Measurements from ENCODE around the gene ZPLD1.

The ZPLD1 gene

DNA sequence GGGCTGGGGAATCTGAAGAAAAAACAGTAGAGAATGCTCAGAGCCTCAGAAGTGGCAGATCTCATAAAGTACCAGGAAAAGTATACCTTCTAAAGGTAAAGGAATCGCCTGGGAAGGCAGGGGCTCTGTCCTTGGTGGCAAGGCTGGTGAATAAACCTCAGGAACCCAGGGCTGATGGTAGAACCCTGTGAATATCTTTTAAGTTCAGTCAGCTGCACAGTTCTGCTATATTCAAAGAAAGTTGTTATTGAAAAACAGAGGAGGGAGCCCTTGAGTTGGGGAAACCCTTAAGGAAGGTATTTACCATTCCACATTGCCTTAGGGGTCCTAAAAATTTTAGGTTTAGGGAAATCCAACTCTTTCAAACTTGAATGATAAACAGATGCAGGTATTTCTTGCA lies 31.2 kb downstream of the ZPLD1 start:
- no peak for DNase-seq (ENCODE audit: low spot score)

DNA sequence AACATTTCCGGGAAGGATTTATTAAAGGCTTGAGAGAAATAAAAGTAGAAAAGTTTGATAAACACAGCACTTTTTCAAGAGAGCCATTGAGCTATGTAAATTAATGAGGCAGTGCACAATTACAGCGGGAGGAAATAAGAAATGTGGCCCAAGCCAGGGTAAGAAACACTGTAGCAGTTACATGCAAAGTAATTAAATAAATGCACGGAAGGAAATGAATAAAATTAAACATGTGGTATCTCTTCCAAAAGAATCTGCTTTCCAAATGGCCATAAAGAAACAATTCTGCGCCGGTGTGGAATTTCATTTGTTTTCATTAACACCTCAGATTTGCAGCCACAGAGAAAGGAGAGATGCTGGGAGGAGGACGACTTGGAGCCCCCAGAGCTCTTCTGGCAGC lies 35.3 kb downstream of the ZPLD1 start:
- no peak for DNase-seq (ENCODE audit: low spot score)

DNA sequence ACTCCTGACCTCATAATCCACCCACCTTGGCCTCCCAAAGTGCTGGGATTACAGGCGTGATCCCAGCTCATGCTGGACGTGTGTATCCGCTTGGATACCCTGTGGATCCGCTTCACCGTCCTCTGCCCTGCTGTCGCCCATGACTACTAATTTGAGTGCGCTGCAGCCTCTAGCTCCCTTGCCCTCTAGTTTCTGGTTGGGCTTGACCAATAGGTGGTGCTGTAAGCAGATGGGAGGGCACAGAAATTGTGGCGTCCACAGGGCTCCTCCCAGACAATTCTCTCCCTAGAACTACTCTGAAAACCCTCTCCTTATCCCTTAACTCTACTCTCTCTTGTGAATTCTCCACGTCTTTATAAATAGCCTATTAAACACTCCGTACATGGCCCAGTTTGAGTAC lies 36.2 kb downstream of the ZPLD1 start:
- no peak for DNase-seq (ENCODE audit: low spot score)

GRCh38 chr3:102471491-102471890 lies 36.7 kb downstream of the ZPLD1 start:
- no peak for DNase-seq (ENCODE audit: low spot score)

DNA sequence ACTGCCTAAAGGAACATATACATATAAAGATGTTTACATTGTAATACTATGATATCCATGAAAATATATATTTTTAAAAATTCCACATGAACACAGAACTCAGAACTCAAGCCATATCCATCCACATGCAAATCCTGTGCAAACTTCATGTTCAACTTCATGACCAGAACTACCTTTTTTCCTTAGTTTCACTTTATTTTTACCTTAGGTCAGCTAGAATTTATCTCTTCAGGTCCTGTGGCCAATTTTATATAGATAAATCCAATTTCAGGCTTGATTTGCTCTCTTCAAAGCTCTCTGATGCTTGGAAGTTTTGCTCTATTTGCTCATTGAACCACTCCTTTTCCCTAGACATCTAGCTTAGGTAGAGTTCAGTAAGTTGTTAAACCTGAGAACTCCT lies 38.8 kb downstream of the ZPLD1 start:
- DNase-seq (ENCODE audit: low spot score): no peak

- no peak for DNase-seq (ENCODE audit: low spot score)
These were observed 39.4 kb downstream of the ZPLD1 start for GRCh38 chr3:102474207-102474606.

GRCh38 chr3:102476198-102476597 lies 41.4 kb downstream of the ZPLD1 start:
- DNase-seq (ENCODE audit: low spot score): no peak

- DNase-seq (ENCODE audit: low spot score): no peak
These were observed 43.3 kb downstream of the ZPLD1 start for GRCh38 chr3:102478160-102478559.

DNA sequence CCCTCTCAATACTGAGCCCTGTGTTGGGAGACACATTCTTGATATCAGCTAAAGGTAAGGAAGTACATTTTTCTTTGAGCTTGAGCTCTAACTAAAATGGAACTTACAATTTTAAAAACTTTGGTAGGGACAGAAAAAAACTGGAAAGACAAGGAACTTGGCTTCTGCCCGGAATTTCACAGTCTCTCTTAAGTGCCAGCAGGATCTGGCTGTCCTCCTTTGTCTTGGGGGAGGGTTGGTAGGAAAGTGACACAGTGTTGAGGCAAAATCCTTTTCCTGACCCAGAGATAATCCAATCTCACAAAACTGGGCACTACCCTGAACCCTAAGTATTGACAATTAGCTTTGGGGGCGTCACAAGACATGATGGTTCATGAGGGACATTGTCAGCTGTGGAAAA lies 45.3 kb downstream of the ZPLD1 start:
- no peak for DNase-seq (ENCODE audit: low spot score)

DNA sequence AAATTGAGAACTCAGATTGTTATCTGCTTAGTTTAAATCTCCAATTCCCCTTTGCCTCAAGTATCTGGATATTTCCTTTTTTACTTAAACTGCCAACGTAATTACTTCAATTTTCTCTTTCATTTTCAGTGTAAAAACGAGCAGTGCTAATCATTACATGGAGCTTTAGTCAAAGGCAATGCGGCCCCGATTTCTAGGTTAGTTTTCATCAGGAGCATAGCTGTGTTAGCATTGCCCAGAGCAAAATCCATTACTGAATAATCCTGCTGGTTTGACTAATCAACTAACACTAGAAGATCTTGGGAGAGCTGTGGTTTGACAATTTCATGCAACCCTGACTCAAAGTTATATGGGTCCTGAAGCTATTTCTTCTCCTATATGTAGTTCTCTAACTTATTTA lies 46.2 kb downstream of the ZPLD1 start:
- DNase-seq (ENCODE audit: low spot score): no peak

GRCh38 chr3:102483556-102483955 lies 48.7 kb downstream of the ZPLD1 start:
- DNase-seq (ENCODE audit: low spot score): no peak

- no peak for DNase-seq (ENCODE audit: low spot score)
These were observed 49.5 kb downstream of the ZPLD1 start for GRCh38 chr3:102484363-102484762.

DNA sequence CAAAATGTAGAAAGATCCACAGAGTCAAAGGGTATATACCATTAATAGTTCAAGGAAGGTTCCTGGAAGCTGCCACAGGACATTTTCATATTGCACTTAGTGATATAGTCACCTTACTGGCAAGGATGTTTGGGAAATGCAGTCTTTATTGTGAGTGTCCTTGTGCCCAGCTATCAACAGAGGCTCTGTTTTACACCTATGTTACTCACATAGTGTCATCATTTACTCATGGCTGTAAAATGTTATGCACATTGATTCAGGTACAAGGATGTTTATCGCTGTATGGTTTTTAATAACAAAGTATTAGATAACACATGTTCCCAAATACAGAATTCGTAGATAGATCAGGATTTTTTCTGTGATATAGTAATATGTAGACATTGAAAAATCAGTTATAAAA lies 50.9 kb downstream of the ZPLD1 start:
- no peak for DNase-seq (ENCODE audit: low spot score)

DNA sequence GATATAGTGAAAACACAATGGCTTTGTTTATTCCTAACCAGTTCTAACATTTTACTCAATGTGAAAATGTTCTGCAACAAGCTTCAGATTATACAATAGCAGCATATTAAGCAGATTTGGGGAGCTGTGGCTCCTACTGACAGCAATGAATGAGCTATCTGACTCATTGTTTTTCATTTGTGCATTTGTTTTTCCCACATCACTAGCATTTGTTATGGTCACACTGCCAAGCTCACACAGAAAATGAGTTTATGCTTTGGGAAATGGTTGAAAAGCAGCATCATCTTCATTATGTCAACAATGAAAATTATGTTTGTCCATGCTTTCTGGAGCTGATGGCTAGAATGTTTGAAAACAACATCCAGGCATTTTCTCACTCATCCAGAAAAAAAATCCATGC lies 53.5 kb downstream of the ZPLD1 start:
- no peak for DNase-seq (ENCODE audit: low spot score)

DNA sequence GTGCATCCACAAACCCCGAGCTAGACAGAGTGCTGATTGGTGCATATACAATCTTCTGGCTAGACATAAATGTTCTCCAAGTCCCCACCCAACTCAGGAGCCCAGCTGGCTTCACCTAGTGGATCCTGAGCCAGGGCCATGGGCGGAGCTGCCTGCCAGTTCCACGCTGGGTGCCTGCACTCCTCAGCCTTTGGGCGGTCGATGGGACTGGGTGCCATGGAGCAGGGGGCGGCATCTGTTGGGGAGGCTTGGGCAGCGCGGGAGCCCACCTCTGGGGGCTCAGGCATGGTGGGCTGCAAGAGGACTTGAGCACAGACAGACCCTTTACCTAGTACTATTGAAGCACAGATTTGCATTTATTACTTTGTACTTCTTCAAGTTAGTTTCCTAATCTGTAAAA lies 57.5 kb downstream of the ZPLD1 start:
- DNase-seq (ENCODE audit: low spot score): no peak

DNA sequence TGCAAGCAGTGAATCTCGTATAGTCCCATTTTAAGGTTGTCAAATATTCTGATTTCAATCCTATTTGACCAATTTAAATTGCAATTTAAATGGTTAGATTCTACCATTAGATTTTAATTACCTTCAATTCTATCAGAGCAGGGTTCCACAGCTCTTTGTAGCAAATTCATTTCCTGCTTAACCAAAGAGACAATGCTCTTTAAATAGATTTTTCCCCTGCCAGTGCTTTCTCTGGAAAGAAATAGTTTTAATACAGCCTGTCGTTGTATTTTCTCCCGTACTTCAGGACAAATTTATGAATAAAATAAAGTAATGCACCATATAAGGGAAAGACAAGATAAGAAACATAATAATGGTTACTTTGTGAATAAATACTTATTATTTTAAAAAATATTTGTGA lies 62.8 kb downstream of the ZPLD1 start:
- DNase-seq (ENCODE audit: low spot score): no peak

- DNase-seq (ENCODE audit: low spot score): no peak
These were observed 70.7 kb downstream of the ZPLD1 start for GRCh38 chr3:102505542-102505941.

DNA sequence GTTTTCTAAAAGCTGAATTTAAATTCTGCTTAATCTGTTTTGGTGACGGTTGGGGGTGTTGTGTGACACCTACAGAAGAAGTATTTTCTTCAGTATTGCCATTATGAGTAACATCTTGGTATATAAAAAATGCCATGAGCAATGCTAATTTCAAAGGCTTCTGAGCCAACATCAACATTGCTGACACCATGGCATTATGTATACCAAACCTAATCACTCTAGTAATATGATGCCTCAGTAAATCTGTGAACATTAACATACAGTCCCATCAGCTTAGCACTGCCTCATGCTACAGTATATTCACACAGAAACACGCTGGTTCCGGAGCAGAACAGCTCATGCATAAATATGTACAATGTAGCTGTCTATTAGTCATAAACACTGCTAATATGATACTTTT lies 75.8 kb downstream of the ZPLD1 start:
- DNase-seq (ENCODE audit: low spot score): no peak

DNA sequence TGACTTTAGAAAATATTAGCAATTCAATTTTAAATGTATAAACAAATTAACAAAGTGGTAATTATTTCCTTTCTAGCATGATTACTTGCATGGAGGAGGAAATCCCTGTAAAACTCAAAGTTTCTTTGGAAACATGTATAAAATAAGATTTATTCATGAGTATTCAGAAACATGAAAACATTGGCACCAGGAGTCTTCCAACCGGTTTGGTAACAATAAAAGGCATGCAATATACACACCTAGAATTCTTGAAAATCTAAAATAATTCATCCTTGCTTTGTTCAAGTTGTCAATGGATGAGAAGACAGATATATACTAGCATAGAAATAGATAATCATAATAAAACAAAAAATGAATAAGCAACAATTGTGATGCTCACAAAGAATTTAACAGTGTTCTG lies 76.4 kb downstream of the ZPLD1 start:
- no peak for DNase-seq (ENCODE audit: low spot score)

DNA sequence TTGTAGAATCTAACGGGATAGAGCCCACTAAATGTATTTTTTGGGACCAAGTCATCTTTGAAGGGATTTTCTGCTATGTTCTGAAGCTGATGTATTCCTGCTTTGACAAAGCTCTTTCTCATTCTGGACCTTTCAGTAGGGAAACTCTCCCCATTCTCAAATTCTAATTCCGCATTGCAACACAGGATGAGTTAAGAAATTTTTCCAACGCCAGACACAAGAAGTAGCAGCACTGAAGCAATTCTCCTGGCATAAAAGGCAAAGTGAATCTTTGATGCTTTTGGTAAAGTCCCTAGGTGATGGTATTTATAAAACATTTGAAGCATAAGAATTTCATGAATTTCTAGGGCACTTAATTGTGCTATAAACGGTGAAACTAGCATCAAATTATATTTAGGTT lies 76.8 kb downstream of the ZPLD1 start:
- no peak for DNase-seq (ENCODE audit: low spot score)

- DNase-seq (ENCODE audit: low spot score): no peak
These were observed 78.1 kb downstream of the ZPLD1 start for GRCh38 chr3:102512734-102513504.

DNA sequence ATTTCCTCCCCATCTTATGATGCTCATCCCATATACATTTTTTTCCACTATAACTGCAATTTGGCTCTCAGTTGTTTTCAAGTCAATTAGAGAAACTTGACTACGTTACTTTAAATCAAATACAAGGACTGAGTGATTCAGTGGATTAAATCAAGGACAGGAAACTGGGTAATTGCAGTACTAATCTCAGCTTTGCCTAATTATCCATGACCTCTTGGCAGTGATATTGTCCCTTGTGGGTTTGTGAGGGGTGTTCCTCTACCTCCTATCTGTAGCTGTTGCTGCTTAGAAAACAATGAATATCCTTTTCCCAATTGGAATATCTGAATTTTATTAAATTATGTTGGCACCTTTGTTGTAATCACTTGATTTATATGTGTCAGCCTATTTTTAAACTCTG lies 79.4 kb downstream of the ZPLD1 start:
- no peak for DNase-seq (ENCODE audit: low spot score)

GRCh38 chr3:102521246-102521645 lies 86.4 kb downstream of the ZPLD1 start:
- DNase-seq (ENCODE audit: low spot score): no peak

DNA sequence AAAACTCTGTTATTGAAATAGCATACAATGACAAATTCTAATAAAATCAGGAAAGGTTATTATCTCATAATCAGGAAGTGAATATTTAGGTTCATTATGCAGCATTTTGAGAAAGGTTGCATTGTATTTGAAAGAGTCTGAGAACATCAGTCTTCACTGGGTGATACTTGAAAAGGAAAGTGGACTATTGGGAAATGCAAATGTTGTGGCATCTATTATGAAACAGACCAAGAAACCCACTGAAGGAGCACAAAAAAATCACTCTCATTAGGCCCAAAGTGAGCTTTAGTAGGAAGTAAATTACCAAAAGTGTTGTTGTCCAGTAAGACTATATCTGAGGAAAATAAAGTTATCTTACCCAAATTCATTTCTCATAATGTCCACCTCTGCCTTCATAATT lies 90.8 kb downstream of the ZPLD1 start:
- no peak for DNase-seq (ENCODE audit: low spot score)

GRCh38 chr3:102526865-102527264 lies 92.0 kb downstream of the ZPLD1 start:
- no peak for DNase-seq (ENCODE audit: low spot score)
